Measurements from ENCODE around the gene FAM53A.

The FAM53A gene

GRCh38 chr4:1614049-1614448 is 70.1 kb downstream of the FAM53A start:
- no peak overlapping the region for H3K4me3 ChIP-seq (ENCODE audit: low read depth, low read length)
- no peak for TF ChIP-seq CTCF (IDR thresholded peaks at IDR 0.05; ENCODE audit: borderline replicate concordance, insufficient read depth, low read depth, low read length)

- no peak for TF ChIP-seq CTCF (IDR thresholded peaks at IDR 0.05; ENCODE audit: borderline replicate concordance, insufficient read depth, low read depth, low read length)
- H3K4me3 ChIP-seq (ENCODE audit: low read depth, low read length), result no peak overlapping the region
Observed at GRCh38 chr4:1613099-1613495, 71.0 kb downstream of the FAM53A start.

GRCh38 chr4:1612278-1613098 is 71.6 kb downstream of the FAM53A start:
- no peak for TF ChIP-seq CTCF (IDR thresholded peaks at IDR 0.05; ENCODE audit: borderline replicate concordance, insufficient read depth, low read depth, low read length)
- no peak overlapping the region for H3K4me3 ChIP-seq (ENCODE audit: low read depth, low read length)

GRCh38 chr4:1611501-1611870 is 72.6 kb downstream of the FAM53A start:
- H3K4me3 ChIP-seq (ENCODE audit: low read depth, low read length), result no peak overlapping the region
- TF ChIP-seq CTCF (IDR thresholded peaks at IDR 0.05; ENCODE audit: borderline replicate concordance, insufficient read depth, low read depth, low read length), result no peak

- no peak for TF ChIP-seq CTCF (IDR thresholded peaks at IDR 0.05; ENCODE audit: borderline replicate concordance, insufficient read depth, low read depth, low read length)
- no peak overlapping the region for H3K4me3 ChIP-seq (ENCODE audit: low read depth, low read length)
Observed at GRCh38 chr4:1610791-1611500, 73.2 kb downstream of the FAM53A start.

- TF ChIP-seq CTCF (IDR thresholded peaks at IDR 0.05; ENCODE audit: borderline replicate concordance, insufficient read depth, low read depth, low read length), result no peak
- H3K4me3 ChIP-seq (ENCODE audit: low read depth, low read length), result no peak overlapping the region
Observed at GRCh38 chr4:1609901-1610790, 74.0 kb downstream of the FAM53A start.

Measured in GM12875 (cell line).